Measurements from ENCODE around the gene CLCN4.

The CLCN4 gene

GRCh38 chrX:10178866-10179463 is 22.2 kb downstream of the CLCN4 start:
- in situ Hi-C loops (cut with MboI; ENCODE audit: low pct_unique_long_range_greater_than_20kb, low sequenced_read_pairs) = loop anchor here (25.0 kb wide), 2 partner anchors 433 to 958 kb away; partner anchors contain the start of gene MID1
- no peak for DNase-seq

GRCh38 chrX:10183760-10184159 is 27.0 kb downstream of the CLCN4 start:
- no peak for DNase-seq

GRCh38 chrX:10184411-10184810 is 27.6 kb downstream of the CLCN4 start:
- in situ Hi-C loops (cut with MboI; ENCODE audit: low pct_unique_long_range_greater_than_20kb, low sequenced_read_pairs) = loop anchor here (25.0 kb wide), 2 partner anchors 428 to 953 kb away; partner anchors contain the start of gene MID1
- DNase-seq = no peak

More at GRCh38 chrX:10183760-10184159, 27.0 kb downstream of the CLCN4 start:
- in situ Hi-C loops (cut with MboI; ENCODE audit: low pct_unique_long_range_greater_than_20kb, low sequenced_read_pairs) = loop anchor here (25.0 kb wide), 2 partner anchors 429 to 954 kb away; partner anchors contain the start of gene MID1

- no peak for DNase-seq
- in situ Hi-C loops (cut with MboI; ENCODE audit: low pct_unique_long_range_greater_than_20kb, low sequenced_read_pairs) = loop anchor here (25.0 kb wide), 2 partner anchors 426 to 951 kb away; partner anchors contain the start of gene MID1
Observed at GRCh38 chrX:10186355-10186754, 29.6 kb downstream of the CLCN4 start.

- DNase-seq = no peak
- in situ Hi-C loops (cut with MboI; ENCODE audit: low pct_unique_long_range_greater_than_20kb, low sequenced_read_pairs) = loop anchor here (25.0 kb wide), 2 partner anchors 425 to 950 kb away; partner anchors contain the start of gene MID1
Observed at GRCh38 chrX:10187421-10187820, 30.6 kb downstream of the CLCN4 start.

- peak; percentile 83 for DNase-seq
- in situ Hi-C loops (cut with MboI; ENCODE audit: low pct_unique_long_range_greater_than_20kb, low sequenced_read_pairs) = loop anchor here (25.0 kb wide), 2 partner anchors 423 to 948 kb away; partner anchors contain the start of gene MID1
Observed at GRCh38 chrX:10189317-10190268, 32.8 kb downstream of the CLCN4 start.

- DNase-seq = peak; percentile 71
- in situ Hi-C loops (cut with MboI; ENCODE audit: low pct_unique_long_range_greater_than_20kb, low sequenced_read_pairs) = loop anchor here (25.0 kb wide), 2 partner anchors 422 to 947 kb away; partner anchors contain the start of gene MID1
Observed at GRCh38 chrX:10190367-10190766, 33.6 kb downstream of the CLCN4 start.

- in situ Hi-C loops (cut with MboI; ENCODE audit: low pct_unique_long_range_greater_than_20kb, low sequenced_read_pairs) = loop anchor here (25.0 kb wide), 2 partner anchors 419 to 944 kb away; partner anchors contain the start of gene MID1
- no peak for DNase-seq
Observed at GRCh38 chrX:10193587-10193986, 36.8 kb downstream of the CLCN4 start.

- in situ Hi-C loops (cut with MboI; ENCODE audit: low pct_unique_long_range_greater_than_20kb, low sequenced_read_pairs) = loop anchor here (25.0 kb wide), 2 partner anchors 417 to 942 kb away; partner anchors contain the start of gene MID1
- DNase-seq = no peak
Observed at GRCh38 chrX:10195425-10195824, 38.6 kb downstream of the CLCN4 start.

GRCh38 chrX:10195947-10196346 is 39.2 kb downstream of the CLCN4 start:
- no peak for DNase-seq
- in situ Hi-C loops (cut with MboI; ENCODE audit: low pct_unique_long_range_greater_than_20kb, low sequenced_read_pairs) = loop anchor here (25.0 kb wide), 2 partner anchors 416 to 941 kb away; partner anchors contain the start of gene MID1

GRCh38 chrX:10197279-10198210 is 40.8 kb downstream of the CLCN4 start:
- no peak for DNase-seq
- in situ Hi-C loops (cut with MboI; ENCODE audit: low pct_unique_long_range_greater_than_20kb, low sequenced_read_pairs) = loop anchor here (25.0 kb wide), 2 partner anchors 415 to 940 kb away; partner anchors contain the start of gene MID1

- DNase-seq = no peak
- in situ Hi-C loops (cut with MboI; ENCODE audit: low pct_unique_long_range_greater_than_20kb, low sequenced_read_pairs) = loop anchor here (25.0 kb wide), 2 partner anchors 414 to 939 kb away; partner anchors contain the start of gene MID1
Observed at GRCh38 chrX:10198254-10198653, 41.5 kb downstream of the CLCN4 start.

- DNase-seq = peak; percentile 91
- in situ Hi-C loops (cut with MboI; ENCODE audit: low pct_unique_long_range_greater_than_20kb, low sequenced_read_pairs) = loop anchor here (25.0 kb wide), 2 partner anchors 413 to 938 kb away; partner anchors contain the start of gene MID1
Observed at GRCh38 chrX:10199212-10199611, 42.4 kb downstream of the CLCN4 start.

GRCh38 chrX:10203617-10204016 is 46.8 kb downstream of the CLCN4 start:
- in situ Hi-C loops (cut with MboI; ENCODE audit: low pct_unique_long_range_greater_than_20kb, low sequenced_read_pairs) = no loop called here

GRCh38 chrX:10206317-10206716 is 49.5 kb downstream of the CLCN4 start:
- DNase-seq = no peak
- in situ Hi-C loops (cut with MboI; ENCODE audit: low pct_unique_long_range_greater_than_20kb, low sequenced_read_pairs) = no loop called here

More at GRCh38 chrX:10203617-10204016, 46.8 kb downstream of the CLCN4 start:
- DNase-seq = no peak

- in situ Hi-C loops (cut with MboI; ENCODE audit: low pct_unique_long_range_greater_than_20kb, low sequenced_read_pairs) = no loop called here
- no peak for DNase-seq
Observed at GRCh38 chrX:10208281-10208856, 51.6 kb downstream of the CLCN4 start.

- in situ Hi-C loops (cut with MboI; ENCODE audit: low pct_unique_long_range_greater_than_20kb, low sequenced_read_pairs) = no loop called here
- no peak for DNase-seq
Observed at GRCh38 chrX:10208953-10209352, 52.2 kb downstream of the CLCN4 start.

GRCh38 chrX:10212395-10212794 is 55.6 kb downstream of the CLCN4 start:
- in situ Hi-C loops (cut with MboI; ENCODE audit: low pct_unique_long_range_greater_than_20kb, low sequenced_read_pairs) = no loop called here
- DNase-seq = no peak

Data from KBM-7 (cell line).